Prostate gland (tissue), 2 donors: ENCODE measurements around the gene SENP8. TPM values are rescaled to one million over a fixed set of nuclear protein-coding genes. Genes with fewer than 3 reads are reported as not detected.

Source experiments
- DNase-seq: peaks from one replicate; pipeline ENCODE4 v3.0.0-alpha.2; 2019; ENCODE audit warnings: low spot score
- H3K27ac ChIP-seq, 2 donors: fragments of 200-600 bp; sonication (generic); 2 replicates each; pipeline ENCODE4 v1.5.1; 2017 to 2019
- H3K27me3 ChIP-seq: fragments of 200-600 bp; sonication (generic); replicated peaks from 2 replicates; pipeline ENCODE4 v1.5.1; 2019; ENCODE audit not compliant: insufficient read depth
- H3K36me3 ChIP-seq, 2 donors: fragments of 200-600 bp; sonication (generic); 1 replicate in 1 of 2; 2 replicates in 1 of 2; pipeline versions ENCODE4 v1.5.1 to v1.8.1; 2017 to 2019
- H3K4me1 ChIP-seq: fragments of 200-600 bp; sonication (generic); replicated peaks from 2 replicates; pipeline ENCODE4 v1.5.1; 2019
- H3K4me3 ChIP-seq, 2 donors: fragments of 200-600 bp; sonication (generic); 2 replicates each; pipeline ENCODE4 v1.5.1; 2017 to 2019
- H3K9me3 ChIP-seq: fragments of 200-600 bp; sonication (generic); 2 replicates; pipeline ENCODE4 v1.5.1; 2017
- CTCF ChIP-seq, 4 experiments: fragments of 200-600 bp in 2 of 4; fragments of 450-650 bp in 2 of 4; sonication (generic) in 2 of 4; IDR thresholded peaks; 1 replicate in 3 of 4; 2 replicates in 1 of 4; pipeline ENCODE4 v1.5.1; 2016 to 2019; ENCODE audit warnings: antibody characterized with exemption in 4 of 4, mild to moderate bottlenecking in 2 of 4, moderate library complexity in 2 of 4
- POLR2A ChIP-seq: fragments of 450-650 bp; IDR thresholded peaks from one replicate; pipeline ENCODE4 v1.6.1; 2016; ENCODE audit warnings: antibody characterized with exemption, mild to moderate bottlenecking
- POLR2AphosphoS5 ChIP-seq: sonication (generic); formaldehyde crosslinking; IDR thresholded peaks from one replicate; pipeline ENCODE4 v1.6.1; 2017; ENCODE audit warnings: antibody characterized with exemption
- WGBS: methylation state at CpG from one replicate; pipeline ENCODE4 v1.1.5; 2018; 5-methylcytosine and 5-hydroxymethylcytosine counted together
- intact Hi-C: fragments of 100-400 bp; cut with DNase I; formaldehyde crosslinking; loops from one replicate; pipeline ENCODE4 v1.14.2; 2022
- total RNA-seq, 2 donors: library from RNA; depleted of rRNA; stranded (reverse); fragments of >200 nt; gene quantifications; one replicate each; pipeline ENCODE4 v1.1.0, GENCODE V29; 2016

SENP8 gene
- total RNA-seq, 2 donors from 2014 or later: 3.3 to 5.9 TPM

GRCh38 chr15:72113347-72114031 lies 4.7 kb upstream of the SENP8 start:
- WGBS: 53% methylated on average over 4 of the region's 4 CpGs
- no peak overlapping the region for H3K4me3 ChIP-seq
- TF ChIP-seq POLR2AphosphoS5: no peak
- TF ChIP-seq CTCF (IDR thresholded peaks at IDR 0.05): no peak
- no peak for TF ChIP-seq POLR2A
- no peaks in the 10 kb centered on the region for H3K9me3 ChIP-seq
- H3K36me3 ChIP-seq: no peaks in the 10 kb centered on the region
- H3K4me1 ChIP-seq: peaks cover 7% of the 10 kb centered on the region
- peak overlapping the region in 1 of 2 donors; percentile 27 for H3K27ac ChIP-seq
- H3K27me3 ChIP-seq: no peaks in the 10 kb centered on the region
- no peak for DNase-seq
- intact Hi-C loops: loop anchor here (10.0 kb wide), 1 partner anchor 111 kb away; no protein-coding TSS in a partner anchor

- Histone ChIP-seq H3K27me3 (no peaks in the 10 kb centered on the region), H3K9me3 (no peaks in the 10 kb centered on the region), H3K4me3 (peak overlapping the region; percentile 70 to 93), H3K36me3 (no peaks in the 10 kb centered on the region), H3K4me1 (peaks cover 7% of the 10 kb centered on the region), H3K27ac (peak overlapping the region; percentile 94 to 96)
- WGBS: under 1% methylated on average over 24 of the region's 24 CpGs
- TF ChIP-seq POLR2AphosphoS5: no peak
- TF ChIP-seq CTCF (IDR thresholded peaks at IDR 0.05): no peak
- TF ChIP-seq POLR2A: no peak
- peak; percentile 26 for DNase-seq
- intact Hi-C loops: loop anchor here (10.0 kb wide), 1 partner anchor 108 kb away; no protein-coding TSS in a partner anchor
Measured at GRCh38 chr15:72116731-72117485, 1.3 kb upstream of the SENP8 start.

GRCh38 chr15:72117486-72118016 lies 652 bp upstream of the SENP8 start:
- H3K4me1 ChIP-seq: peaks cover 7% of the 10 kb centered on the region
- peak; percentile 70 for DNase-seq

GRCh38 chr15:72124218-72124617 lies 6.0 kb downstream of the SENP8 start:
- DNase-seq: no peak
- Histone ChIP-seq H3K4me3 (no peak overlapping the region), H3K27me3 (no peaks in the 10 kb centered on the region), H3K27ac (no peak overlapping the region), H3K4me1 (no peaks in the 10 kb centered on the region), H3K9me3 (no peaks in the 10 kb centered on the region), H3K36me3 (no peaks in the 10 kb centered on the region)
- intact Hi-C loops: no loop called here
- 14% methylated on average over 1 of the region's 1 CpG for WGBS
- TF ChIP-seq POLR2A (no peak), CTCF (IDR thresholded peaks at IDR 0.05) (no peak), POLR2AphosphoS5 (no peak)

More at GRCh38 chr15:72117486-72118016, 652 bp upstream of the SENP8 start:
- H3K9me3 ChIP-seq: no peaks in the 10 kb centered on the region
- intact Hi-C loops: loop anchor here (10.0 kb wide), 1 partner anchor 107 kb away; no protein-coding TSS in a partner anchor
- peak overlapping the region; percentile 94 to 96 for H3K27ac ChIP-seq
- TF ChIP-seq CTCF (IDR thresholded peaks at IDR 0.05) (no peak), POLR2A (no peak), POLR2AphosphoS5 (peak; percentile 37)
- no peaks in the 10 kb centered on the region for H3K27me3 ChIP-seq
- H3K4me3 ChIP-seq: peak overlapping the region; percentile 70 to 93
- H3K36me3 ChIP-seq: no peaks in the 10 kb centered on the region
- 0% methylated on average over 31 of the region's 59 CpGs for WGBS
